Hematopoietic multipotent progenitor cell treated with erythropoietin and hydrocortisone succinate and interleukin-3 and kit ligand, for 6 days (in vitro differentiated cells): ENCODE results near the gene GFPT2.

Source experiments
- DNase-seq: peaks from one replicate; pipeline ENCODE4 v3.0.0-alpha.2; 2015

GFPT2 gene

GRCh38 chr5:180271221-180271620, 81.9 kb downstream of the GFPT2 start:
- DNase-seq: no peak

GRCh38 chr5:180259260-180259611, 93.9 kb downstream of the GFPT2 start:
- no peak for DNase-seq

GRCh38 chr5:180253036-180253824, 99.9 kb downstream of the GFPT2 start:
- DNase-seq: no peak

- no peak for DNase-seq
Measured at GRCh38 chr5:180251887-180252286, 101.2 kb downstream of the GFPT2 start.

GRCh38 chr5:180251141-180251540, 102.0 kb downstream of the GFPT2 start:
- no peak for DNase-seq
